ENCODE measurements around the gene PDAP1.
A peak's percentile ranks its signal among the peaks of the same experiment; 100 is the strongest.
"Not testable (repeated sequence)": the region's sequence is repeated elsewhere in the genome, so short reads cannot be mapped to it uniquely, and the experiment has no call there.

PDAP1 gene

GRCh38 chr7:99395616-99396327, 12.6 kb downstream of the PDAP1 start:
- no peak for DNase-seq

GRCh38 chr7:99394188-99394502, 14.3 kb downstream of the PDAP1 start:
- DNase-seq = no peak

GRCh38 chr7:99393355-99394187, 14.8 kb downstream of the PDAP1 start:
- no peak for DNase-seq

- DNase-seq = peak; percentile 89 to 91
Measured at GRCh38 chr7:99392659-99393354, 15.6 kb downstream of the PDAP1 start.

- no peak for DNase-seq
Measured at GRCh38 chr7:99392046-99392445, 16.4 kb downstream of the PDAP1 start.

GRCh38 chr7:99390941-99391602, 17.3 kb downstream of the PDAP1 start:
- no peak for DNase-seq

- DNase-seq = no peak
Measured at GRCh38 chr7:99389772-99390171, 18.6 kb downstream of the PDAP1 start.

- DNase-seq = no peak
Measured at GRCh38 chr7:99387912-99388311, 20.5 kb downstream of the PDAP1 start.

- not testable (repeated sequence) for DNase-seq
Measured at GRCh38 chr7:99387239-99387635, 21.2 kb downstream of the PDAP1 start.

- DNase-seq = peak; percentile 57 to 63
Measured at GRCh38 chr7:99386584-99387238, 21.7 kb downstream of the PDAP1 start.

GRCh38 chr7:99385564-99385963, 22.8 kb downstream of the PDAP1 start:
- no peak for DNase-seq

- no peak for DNase-seq
Measured at GRCh38 chr7:99384523-99384922, 23.9 kb downstream of the PDAP1 start.

- no peak for DNase-seq
Measured at GRCh38 chr7:99383791-99384370, 24.5 kb downstream of the PDAP1 start.

- DNase-seq = no peak
Measured at GRCh38 chr7:99383203-99383602, 25.2 kb downstream of the PDAP1 start.

GRCh38 chr7:99381664-99382075, 26.7 kb downstream of the PDAP1 start:
- DNase-seq = no peak

- peak; percentile 94 to 95 for DNase-seq
Measured at GRCh38 chr7:99380823-99381663, 27.4 kb downstream of the PDAP1 start.

GRCh38 chr7:99380032-99380822, 28.2 kb downstream of the PDAP1 start:
- peak; percentile 66 to 74 for DNase-seq

GRCh38 chr7:99379693-99380031, 28.7 kb downstream of the PDAP1 start:
- not testable (repeated sequence) for DNase-seq

- peak; percentile 71 to 74 for DNase-seq
Measured at GRCh38 chr7:99379043-99379577, 29.3 kb downstream of the PDAP1 start.

All from CD4-positive, alpha-beta T cell treated with Interleukin-4 for 1 hour (primary cell).